ENCODE data around the gene ATP2B3.
A peak's percentile ranks its signal among the peaks of the same experiment; 100 is the strongest.

ATP2B3 gene

DNA sequence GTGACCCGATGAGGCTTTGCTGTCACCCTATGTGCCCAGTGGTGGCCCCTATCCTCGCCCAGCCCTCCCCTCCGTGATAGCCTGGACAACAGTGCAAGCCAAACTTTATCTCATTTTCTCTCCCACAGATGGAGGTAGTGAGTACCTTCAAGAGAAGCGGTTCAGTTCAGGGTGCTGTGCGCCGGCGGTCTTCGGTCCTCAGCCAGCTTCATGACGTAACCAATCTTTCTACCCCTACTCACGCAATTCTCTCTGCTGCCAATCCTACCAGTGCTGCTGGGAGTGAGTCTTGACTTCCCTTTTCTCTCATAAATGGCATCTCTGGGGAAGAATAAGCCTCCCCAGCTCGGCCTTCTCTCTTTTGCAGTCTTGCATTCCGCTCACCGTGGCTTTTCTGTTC is 52.0 kb downstream of the ATP2B3 start:
- DNase-seq (ENCODE audit: low spot score), result no peak

GRCh38 chrX:153571534-153571908 is 54.1 kb downstream of the ATP2B3 start:
- DNase-seq (ENCODE audit: low spot score), result no peak

DNA sequence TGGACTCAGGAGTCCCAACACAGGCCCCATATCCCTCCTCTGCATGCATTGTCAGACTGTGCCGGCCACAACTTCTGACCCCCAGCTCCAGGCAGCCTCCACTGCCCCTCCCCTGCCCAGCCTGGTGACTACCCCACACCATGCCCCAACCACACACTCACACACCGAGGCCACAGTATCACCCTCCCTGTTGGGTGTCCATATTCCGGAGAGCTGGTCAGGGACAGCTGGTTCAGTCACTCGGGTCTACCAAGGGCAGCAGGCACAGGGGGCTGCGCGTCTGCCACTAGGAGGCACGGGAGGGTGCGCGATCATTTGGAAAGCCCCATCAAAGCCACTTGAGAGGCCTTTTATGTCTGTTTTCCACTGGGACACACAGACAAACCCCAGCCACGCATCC is 55.2 kb downstream of the ATP2B3 start:
- no peak for DNase-seq (ENCODE audit: low spot score)

GRCh38 chrX:153573984-153574383 is 56.5 kb downstream of the ATP2B3 start:
- no peak for DNase-seq (ENCODE audit: low spot score)

DNA sequence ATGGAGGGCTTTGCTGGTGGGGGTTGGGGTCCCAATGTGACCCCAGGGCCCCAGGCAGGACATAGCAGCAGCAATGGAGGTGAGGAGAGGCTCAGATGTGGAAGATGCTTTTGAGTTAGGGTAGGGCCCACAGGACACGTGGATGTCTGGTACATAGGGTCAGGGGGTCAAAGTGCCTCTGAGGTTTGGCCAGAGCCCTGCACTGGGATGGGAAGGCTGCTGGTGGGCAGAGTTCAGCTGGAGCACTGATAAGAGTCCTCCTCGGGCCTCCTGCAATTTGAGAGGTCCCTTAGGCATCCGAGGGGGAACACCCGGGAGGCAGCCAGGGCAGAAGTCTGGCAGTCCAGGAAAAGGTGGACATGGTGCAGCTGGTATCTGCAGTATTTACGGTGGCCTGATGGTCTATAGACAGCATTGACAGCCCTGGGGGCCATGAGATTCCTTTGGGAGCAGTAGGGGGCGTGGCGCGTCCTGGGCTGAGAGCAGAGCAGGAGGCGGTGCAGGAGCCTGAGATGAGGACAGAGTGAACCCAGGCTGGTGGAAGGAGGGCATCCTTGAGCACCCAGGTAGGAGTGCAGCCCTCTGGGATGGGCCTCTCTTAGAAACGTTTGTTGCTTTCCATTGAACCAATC is 58.9 kb downstream of the ATP2B3 start:
- DNase-seq (ENCODE audit: low spot score), result no peak

DNA sequence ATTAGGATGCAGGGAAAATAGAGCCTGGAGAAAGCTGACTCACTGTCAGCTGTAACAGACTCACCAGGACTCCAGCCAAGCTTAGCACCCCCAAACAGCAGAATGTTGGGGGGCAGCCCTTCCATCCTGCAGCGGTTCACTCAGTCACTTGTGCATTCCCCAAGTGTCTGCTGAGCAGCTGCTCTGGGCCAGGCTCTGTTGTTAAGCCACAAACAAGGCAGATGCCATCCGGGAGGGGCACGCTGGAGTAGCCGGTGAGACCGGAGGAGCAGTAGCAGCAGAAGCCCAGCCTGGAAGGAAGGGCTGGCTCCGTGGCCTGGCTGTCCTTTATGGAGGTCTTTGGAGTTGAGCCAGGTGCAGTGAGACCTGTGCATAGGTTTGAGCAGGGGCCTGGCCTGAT is 59.5 kb downstream of the ATP2B3 start:
- no peak for DNase-seq (ENCODE audit: low spot score)

DNA sequence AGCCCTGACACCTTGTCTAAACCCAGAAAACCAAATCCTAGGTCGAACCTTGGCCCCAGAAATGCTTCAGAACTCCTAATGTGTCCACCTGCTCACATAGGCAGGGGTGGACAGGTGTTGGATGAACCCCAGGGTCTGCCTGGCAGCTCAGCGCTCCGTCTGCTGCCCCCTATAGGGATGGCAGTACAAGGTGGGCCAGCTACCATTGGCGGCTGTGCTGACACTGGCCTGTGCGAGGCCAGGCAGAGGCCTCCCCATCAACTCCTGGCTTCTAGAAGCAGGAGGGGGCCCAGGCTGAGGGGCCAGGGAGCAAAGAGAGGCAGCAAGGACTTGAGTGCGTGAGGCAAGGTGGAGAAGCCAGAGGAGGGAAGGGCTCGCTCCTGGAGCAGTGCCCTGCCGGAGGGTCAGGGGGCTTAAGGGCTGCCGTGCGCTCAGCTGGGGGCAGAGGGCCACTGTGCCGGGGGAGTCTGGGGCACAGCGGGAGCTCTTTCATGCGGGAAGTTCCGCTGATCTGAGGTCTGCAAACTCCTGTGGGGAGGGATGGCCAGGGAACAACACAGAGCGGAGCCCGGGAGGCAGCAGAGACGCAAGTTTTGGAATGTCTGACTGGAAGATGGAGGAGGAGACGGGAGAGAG is 60.9 kb downstream of the ATP2B3 start:
- no peak for DNase-seq (ENCODE audit: low spot score)

- no peak for DNase-seq (ENCODE audit: low spot score)
Measured at GRCh38 chrX:153578889-153579288, 61.4 kb downstream of the ATP2B3 start.

DNA sequence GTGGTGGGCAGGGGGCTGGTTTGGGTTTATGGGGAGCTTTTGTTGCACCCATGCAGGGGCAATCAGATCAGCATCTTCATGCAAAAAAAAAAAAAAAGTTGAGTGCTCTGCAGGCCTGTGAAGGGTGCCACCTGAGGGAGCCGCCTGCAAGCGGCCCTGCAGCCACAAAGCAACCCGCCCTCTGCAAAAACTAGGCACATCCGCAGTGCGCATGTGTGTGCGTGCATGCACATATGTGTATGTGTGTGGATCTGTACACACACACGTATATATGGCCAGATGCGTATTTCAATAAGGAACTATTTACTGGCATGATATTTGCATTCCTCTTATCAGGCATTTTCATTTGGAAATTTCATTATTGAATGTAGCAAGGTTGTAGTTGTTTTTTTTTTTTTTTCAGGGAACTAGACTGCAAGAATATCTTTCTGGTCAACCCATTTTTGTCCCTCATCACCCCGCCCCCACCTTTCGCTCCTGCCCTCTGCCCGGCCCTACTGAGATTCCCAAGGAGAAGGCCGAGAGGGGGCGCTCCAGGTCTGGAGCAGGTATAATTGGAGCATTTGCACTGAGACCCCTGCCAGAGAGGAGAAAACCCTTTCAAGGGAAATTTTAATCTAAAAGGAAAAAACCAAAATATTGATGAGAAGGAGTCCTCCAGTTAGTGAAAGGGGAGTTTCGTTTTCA is 63.4 kb downstream of the ATP2B3 start:
- DNase-seq (ENCODE audit: low spot score), result no peak

GRCh38 chrX:153582896-153583295 is 65.5 kb downstream of the ATP2B3 start:
- no peak for DNase-seq (ENCODE audit: low spot score)

GRCh38 chrX:153583433-153583832 is 66.0 kb downstream of the ATP2B3 start:
- no peak for DNase-seq (ENCODE audit: low spot score)

DNA sequence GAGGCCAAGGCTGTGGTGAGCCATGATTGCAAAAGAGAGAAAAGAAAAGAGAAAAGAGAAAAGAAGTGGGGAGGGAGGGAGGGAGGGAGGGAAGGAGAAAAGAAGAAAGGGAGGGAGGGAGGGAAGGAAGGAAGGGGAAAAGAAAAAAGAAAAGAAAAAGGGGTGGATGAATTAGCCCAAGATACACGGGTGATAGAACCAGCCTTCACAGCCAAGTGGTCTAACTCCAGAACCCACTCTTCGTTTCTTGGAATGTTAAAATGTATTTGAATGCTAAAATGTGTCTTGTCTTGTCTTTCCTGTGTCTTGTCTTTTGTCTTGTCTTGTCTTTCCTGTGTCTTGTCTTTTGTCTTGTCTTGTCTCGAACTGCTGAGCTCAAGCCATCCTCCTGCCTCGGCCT is 68.4 kb downstream of the ATP2B3 start:
- DNase-seq (ENCODE audit: low spot score), result no peak

GRCh38 chrX:153587342-153587741 is 69.9 kb downstream of the ATP2B3 start:
- no peak for DNase-seq (ENCODE audit: low spot score)

DNA sequence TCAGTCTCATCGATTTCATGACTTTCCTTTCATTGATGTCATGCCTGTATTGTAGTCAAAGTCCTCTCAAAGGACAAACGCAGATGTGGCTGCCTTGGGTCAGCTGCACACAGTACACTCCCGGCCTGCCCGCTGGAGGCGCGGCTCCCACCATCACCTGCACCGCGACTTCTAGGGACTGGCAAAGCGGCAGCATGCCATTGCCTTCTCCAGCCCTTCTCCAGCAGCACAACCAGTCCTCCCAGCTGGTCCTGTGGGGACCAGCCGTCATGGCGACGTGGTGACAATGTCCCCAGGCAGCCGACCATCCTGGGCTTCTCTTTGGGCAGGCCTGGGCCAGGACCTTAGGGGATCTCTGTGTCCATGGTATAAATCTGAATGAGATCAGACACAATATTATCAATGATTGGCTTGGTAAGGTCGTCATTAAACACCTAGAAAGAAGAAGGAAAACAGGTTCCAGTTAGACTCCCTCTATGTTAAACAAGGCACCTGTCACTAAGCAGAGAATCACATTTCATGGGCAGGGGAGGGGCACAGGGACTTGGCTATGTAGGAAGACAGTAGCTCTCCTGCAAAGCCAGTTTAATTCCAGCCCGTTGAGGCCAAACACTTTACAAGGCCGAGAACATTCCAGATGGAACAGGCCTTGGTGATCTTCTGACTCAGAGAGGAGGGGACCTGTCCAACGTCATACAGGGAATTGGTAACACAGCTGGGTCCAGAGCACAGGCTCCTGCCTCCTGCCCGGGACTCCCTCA is 70.8 kb downstream of the ATP2B3 start:
- no peak for DNase-seq (ENCODE audit: low spot score)

DNA sequence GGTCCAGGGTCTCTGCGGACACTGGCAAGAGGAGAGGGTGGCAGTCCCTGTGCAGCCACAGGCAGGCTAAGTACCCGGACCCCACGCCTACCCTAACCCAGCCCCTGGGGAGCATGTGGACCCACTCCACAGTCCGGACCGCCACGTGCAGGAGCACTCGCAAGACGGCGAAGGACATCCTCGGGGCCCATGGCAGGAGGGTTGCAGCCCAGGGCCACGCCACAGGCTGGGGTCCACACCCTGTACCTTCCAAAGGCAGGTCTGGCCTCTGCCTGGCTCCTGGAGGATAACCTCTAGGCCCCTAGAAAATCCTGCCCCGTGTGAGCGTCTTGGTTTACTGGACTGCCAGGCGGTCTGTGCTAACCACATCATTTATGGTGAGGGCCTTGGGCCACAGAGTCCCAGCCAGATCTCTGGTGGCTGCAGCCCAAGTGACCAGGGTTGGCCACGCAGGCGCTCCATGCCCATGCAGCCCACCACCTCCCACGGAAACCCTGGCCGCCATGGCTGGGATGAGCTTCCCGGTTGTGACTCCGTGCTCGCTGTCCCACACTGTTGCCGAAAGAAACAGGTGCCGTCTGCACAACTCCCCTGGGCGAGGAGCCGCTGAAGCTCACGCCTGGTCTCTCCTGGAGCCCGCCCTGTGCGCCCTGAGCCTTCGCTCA is 71.5 kb downstream of the ATP2B3 start:
- DNase-seq (ENCODE audit: low spot score), result no peak

- no peak for DNase-seq (ENCODE audit: low spot score)
Measured at GRCh38 chrX:153590961-153591956, 73.8 kb downstream of the ATP2B3 start.

DNA sequence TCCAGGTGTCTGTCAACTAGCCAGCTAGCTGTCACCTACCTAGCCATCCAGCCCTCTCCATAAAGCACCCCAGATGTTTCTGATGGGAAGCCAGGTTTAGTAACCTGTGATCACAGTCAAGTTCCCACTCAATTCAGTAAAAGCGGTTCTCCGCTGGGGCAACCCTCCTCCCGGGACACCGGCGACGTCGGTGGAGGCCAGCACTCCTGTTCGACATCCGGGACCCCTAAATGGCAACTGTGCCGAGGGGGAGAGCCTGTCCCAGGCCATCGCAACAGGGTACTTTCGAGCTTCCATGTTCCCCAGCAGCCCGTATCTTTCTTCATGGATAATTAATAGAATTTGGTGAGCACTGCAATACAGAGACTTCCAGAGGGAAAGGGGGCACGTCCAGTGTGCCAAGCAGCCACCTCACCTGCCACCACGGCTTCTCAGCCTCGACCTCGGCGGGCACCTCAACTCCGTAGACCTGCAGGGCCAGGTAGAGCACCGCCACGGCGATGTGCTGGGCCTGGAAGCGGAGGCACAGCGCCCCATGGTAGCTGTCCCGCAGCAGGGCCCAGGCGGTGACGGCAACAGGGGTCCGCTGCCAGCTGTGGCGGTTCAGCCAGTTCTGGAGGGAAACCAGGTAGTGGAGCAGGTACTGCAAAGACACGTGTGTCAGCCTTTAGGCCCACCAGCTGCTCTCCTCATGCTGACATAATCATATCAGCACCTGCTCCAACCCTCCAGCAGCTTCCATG is 74.8 kb downstream of the ATP2B3 start:
- no peak for DNase-seq (ENCODE audit: low spot score)

GRCh38 chrX:153592966-153593688 is 75.7 kb downstream of the ATP2B3 start:
- DNase-seq (ENCODE audit: low spot score), result peak; percentile 83

DNA sequence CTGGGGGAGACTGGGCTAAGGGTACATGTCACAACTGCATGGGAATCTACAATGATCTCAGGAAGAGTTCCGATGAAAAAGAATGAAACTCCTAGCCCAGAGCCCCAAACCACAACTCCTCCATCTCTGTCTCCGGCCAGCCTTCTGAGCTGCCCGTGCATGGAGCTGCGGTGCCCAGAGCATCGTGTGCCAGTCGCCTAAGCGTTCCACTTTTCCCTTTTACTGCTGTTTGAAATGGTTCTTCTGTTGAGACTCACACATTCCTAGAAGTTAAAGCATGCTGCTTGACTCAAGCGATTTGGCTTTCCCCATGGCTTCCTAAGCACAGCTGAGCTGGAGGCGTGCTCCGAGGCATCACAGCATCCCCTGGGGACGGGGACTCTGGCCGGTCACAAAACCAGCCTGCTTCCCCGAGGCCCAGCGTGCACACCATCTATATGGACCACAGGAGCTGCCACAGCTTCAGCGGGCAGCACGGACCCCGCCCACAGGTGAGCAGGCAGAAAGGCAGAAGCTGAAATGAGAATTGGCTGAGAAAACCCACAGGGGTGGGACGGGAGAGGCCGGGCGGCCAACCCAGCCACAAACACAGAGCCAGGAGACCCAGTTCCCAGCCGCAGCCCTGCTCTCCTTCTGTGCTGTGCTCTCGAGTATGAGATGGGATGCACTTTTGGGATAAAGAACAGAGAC is 76.5 kb downstream of the ATP2B3 start:
- DNase-seq (ENCODE audit: low spot score), result no peak

Data from Ammon's horn (tissue), 1 donor.